GM21723 (cell line): Measurements from ENCODE around the gene KIRREL3.

Experiments
- ATAC-seq: cut with Tn5 transposase; IDR thresholded peaks from one replicate; pipeline ENCODE4 v1.9.1; 2021; ENCODE audit warnings: mild to moderate bottlenecking, moderate library complexity; ENCODE audit not compliant: unreplicated experiment

KIRREL3 gene

GRCh38 chr11:126497581-126498122 is 502.9 kb downstream of the KIRREL3 start:
- no peak for ATAC-seq

DNA sequence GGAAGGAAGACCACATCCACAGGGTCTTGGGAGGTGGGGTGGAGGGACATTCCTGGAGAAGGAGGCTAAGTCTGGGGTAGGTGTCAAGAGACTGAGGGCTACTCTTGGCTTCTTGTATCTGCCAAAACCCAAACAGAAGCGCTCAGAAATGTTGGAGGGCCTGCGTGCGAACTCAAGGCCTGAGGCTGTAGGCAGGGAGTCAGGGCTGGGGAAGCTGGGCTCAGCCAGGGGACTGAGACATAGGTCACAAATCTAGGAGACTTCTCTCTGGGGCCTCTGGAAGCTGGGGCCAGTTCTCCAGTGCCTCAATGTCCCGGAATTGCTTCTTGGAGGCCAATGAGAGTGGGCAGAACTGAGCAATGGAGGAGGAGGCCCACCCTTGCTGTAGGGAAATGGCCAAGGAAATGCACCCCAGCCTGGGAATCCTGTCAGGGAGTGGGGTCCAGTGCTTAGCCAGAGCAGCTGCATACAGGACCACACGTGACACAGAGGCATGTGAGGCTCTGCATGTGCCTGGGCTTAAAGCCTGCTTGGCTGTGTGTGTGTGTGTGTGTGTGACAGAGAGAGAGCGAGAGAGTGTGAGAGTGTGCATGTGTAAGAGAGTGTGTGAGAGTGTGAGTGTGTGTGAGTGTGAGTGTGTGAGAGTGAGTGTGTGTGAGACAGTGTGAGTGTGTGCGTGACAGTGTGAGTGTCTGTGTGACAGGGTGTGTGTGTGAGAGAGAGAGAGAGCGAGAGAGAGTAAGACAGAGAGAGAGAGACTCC is 503.8 kb downstream of the KIRREL3 start:
- no peak for ATAC-seq

GRCh38 chr11:126495281-126496220 is 505.0 kb downstream of the KIRREL3 start:
- no peak for ATAC-seq

DNA sequence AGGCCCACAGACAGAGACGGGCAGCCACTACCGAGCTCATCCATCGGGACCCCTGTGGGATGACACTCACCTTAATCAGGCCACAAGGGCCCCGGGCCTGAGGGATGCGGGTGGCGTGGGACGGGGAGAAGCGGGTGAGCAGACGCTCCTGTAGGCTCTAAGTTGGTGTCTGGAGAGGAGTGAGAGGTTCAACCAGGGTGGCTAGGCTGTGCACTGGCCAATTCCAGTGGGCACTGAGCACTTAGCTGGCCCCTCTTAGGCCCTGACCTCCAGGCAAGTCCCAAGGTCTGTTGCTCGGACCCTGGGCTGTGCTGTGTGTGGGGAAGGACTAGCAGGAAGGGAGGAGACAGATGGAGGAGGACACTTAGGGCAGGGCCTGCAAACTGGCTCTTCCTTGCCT is 505.7 kb downstream of the KIRREL3 start:
- ATAC-seq = no peak

DNA sequence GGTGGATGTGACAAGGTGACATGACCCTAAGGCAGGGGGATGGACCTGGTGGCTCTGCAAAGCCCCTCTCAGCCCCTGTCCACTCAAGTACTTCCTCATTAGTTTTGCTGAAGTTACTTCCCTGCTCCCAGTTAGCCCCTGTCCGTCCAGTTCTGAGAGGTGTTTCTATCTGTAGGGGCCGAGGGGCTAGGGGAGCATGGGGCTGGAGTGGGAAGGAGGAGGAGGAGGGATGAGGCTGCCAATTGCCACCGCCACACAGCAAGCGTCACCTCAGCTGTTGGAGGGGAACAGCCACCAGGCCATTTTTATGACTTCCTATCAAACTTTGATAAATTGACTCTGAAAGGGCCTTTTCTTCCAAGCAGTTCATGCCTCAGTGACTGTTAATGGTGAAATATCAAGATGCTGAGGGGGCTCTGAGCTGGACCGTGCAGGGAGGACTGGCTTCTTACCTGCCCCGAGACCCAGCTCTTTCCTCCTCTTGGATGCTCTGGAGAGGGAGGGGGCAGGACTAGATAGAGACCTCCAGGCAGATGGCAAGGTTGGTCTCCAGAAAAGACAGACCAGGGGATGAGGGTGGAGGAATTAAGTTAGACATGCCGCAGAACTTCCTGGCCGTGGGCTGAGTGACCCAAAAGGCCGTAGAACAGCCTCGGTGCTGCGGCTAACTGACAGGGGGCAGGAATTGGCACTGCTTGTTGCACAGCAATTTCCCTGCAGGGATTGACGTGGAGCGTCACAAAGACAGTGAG is 508.1 kb downstream of the KIRREL3 start:
- ATAC-seq = no peak

DNA sequence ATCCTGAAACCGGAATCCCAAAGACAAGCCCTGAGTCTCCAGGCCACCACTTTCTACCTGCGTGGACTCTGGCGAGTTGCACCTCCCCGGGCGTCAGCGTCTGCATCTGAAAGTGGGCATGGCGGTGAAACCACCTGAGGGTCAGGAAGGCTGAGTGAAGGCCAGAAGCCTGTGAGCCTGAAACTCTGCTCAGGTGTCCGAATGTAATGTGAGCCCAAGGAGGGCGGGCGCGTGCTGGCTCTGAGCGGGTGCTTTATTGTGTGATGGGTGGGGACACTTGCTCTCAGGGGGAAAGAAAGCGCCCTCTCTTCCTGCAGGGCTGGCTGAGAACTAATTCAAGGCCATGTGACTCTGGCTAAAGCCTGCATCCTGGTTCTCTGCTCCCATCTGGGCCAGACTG is 509.5 kb downstream of the KIRREL3 start:
- ATAC-seq = no peak

DNA sequence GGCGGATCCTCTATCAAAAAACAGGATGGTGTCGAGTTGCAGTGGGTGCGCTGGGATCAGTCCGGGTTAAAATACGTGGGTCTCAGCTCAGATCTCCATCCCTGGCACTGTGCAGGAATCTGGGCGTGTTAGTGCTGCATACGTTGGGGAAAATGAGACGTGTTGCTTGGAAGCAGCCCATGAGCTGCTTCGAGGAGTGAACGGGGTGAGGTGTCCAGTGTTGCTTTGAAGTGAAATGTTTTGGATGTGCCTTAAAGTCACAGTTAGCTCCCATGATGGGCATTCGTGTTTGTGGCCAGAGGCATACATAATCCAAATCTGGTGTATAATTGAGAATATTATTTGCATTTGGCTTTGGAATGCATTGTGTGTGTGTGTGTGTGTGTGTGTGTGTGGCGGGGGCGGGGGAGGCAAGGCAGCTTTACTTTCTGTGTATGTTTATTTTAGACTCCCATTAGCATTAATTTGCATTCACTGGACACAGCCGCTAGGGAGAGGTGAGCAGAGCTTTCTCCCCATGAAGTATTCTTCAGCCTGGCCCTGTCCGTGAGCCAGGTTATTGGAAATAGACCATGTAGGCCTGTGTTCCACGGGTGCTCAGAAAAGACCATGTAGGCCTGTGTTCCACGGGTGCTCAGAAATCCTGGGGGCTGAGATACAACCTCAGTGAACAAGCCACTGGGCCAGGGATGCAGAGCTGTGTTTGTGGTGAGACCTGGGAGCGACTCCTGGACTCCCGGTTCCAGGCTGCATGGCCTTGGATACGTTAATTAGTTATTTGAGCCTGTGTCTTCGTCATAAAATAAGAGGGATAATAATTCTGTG is 510.5 kb downstream of the KIRREL3 start:
- ATAC-seq = no peak

DNA sequence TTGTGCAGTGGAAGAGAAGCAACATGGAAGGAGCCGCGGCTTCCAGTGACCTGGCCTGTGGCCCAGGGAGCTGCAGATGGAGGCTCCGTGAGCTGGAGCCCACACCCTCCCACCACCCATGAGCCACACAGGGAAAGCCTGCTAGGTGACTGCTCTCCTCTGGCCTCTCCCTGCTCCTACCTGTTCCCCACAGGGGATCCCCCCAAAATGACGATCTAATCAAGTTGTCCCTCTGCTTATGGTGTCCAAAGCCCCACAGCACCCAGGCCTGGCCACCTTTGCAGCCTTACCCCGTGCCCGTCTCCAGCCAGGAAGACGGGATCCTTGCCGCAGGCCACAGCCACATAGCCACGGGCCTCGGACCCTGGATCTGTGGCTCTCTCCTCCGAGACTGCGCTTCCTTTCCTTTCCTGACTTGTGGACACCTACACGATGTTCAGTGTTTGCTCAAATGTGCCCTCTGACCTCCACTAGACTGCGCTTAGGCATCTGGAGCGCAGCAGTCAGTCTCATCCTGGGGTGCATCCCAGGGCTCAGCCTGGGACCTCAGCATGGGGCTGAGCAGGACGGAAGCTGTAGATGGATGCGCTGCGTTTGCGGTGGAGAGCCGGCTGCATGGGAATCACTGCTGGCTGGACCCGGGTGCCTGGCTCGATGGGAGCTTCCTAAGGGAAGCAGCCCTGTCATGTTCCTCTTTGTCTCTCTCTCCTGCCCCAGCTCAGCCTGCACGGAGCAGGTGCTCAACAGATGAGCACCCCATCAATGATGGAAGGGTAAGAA is 511.8 kb downstream of the KIRREL3 start:
- ATAC-seq = no peak

DNA sequence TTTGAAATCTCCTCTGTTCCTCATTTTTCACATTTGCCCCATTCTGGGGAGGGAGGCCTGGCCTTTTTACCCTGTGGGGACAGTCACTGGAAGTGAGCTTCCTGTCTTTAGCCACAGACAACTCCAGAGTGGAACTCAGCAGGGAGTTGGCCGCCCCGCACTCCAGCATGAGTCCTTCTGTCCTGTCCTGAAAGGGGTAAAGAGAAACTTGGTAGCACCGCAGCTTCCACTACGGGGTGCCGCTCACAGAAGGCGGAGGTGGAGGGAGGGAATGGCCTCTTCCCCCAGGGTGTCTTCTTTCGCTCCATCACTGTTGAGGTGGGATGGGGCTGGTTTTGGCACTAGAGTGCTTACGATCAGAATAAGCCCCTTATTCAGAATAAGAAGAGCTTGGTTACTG is 512.9 kb downstream of the KIRREL3 start:
- no peak for ATAC-seq

- ATAC-seq = no peak
Observed at GRCh38 chr11:126485986-126486635, 514.5 kb downstream of the KIRREL3 start.

- ATAC-seq = peak; percentile 74
Observed at GRCh38 chr11:126485021-126485792, 515.4 kb downstream of the KIRREL3 start.

GRCh38 chr11:126484266-126484665 is 516.3 kb downstream of the KIRREL3 start:
- no peak for ATAC-seq

DNA sequence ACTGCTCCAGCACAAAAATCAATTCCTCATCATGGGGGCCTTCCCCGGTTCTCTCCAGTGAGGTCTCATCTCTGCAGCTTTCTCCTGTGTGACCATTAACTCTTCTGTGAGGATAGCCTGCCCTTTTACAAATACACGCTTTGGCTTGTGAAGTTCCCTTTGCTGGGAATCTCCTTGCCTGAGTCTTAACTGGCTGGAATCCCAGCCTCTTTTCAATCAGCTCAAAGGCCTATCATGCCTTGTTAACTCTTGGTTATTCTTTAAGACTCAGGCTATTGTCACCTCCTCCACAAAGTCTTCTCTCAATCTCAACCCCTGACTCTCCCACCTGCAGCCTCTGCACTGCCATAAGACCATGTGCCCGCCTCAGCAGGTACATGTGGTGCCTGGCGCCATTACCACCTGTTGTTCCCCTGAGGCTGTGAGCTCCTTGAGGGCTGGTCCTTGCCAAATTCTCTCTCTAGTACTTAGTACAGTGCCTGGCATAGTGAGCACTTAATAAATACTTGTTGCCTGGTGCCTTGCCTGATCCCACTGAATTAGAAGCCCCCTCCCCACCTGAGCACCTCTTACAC is 516.9 kb downstream of the KIRREL3 start:
- no peak for ATAC-seq

DNA sequence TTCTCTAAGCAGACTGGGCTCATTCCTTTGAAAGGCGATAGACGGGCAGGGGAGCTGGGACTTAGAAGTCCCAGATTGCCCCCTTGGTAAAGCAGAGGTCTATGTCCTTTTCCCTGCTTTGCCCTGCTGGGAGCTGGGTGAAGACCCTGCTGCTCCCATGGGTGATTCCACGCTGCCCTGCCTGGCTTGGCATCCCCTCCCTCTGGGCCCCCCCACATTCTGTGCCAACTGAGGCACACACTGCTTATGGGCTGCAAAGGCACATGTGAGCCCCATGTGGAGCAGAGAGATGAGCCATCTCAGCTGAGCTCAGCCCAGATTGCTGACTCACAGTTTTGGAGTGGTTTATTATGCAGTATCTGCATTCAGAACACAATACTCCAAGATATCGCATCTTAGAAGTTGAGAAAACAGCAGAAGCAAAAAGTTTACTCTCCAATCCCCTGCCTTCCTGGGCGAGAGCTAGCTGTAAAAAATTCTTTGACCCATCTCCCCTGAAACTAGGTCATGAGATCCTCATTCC is 517.9 kb downstream of the KIRREL3 start:
- ATAC-seq = no peak

DNA sequence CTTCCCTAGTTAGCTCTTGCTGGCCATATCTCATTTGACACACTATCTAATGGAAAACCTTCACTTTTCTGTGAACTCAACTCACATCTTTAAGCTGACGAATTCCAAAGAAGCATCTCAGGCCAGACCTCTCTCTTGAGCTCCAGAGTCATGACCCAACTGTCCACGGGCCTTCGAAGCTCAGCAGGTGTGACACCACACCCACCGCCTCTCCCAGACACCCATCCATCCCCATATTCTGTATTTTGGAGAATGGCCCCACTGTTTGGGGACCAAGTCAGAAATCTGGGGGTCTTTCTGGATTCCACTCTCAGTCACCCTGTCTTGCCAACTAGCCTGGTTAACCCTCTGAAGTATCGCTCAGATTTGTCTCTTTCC is 519.3 kb downstream of the KIRREL3 start:
- ATAC-seq = no peak

- ATAC-seq = peak; percentile 68
Observed at GRCh38 chr11:126480410-126481302, 519.9 kb downstream of the KIRREL3 start.

- ATAC-seq = no peak
Observed at GRCh38 chr11:126480015-126480409, 520.6 kb downstream of the KIRREL3 start.
